Left ventricle myocardium superior (tissue), 1 donor: ENCODE data around the gene RNF25. TPM values are rescaled to one million over a fixed set of nuclear protein-coding genes. Genes with fewer than 3 reads are reported as not detected.
"Not testable (repeated sequence)": the region's sequence is repeated elsewhere in the genome, so short reads cannot be mapped to it uniquely, and the experiment has no call there.

ENCODE experiments used
- ATAC-seq: fragments of 200-7000 bp; cut with Tn5 transposase; one replicate; pipeline ENCODE4 v1.9.1; 2020; ENCODE audit warnings: mild to moderate bottlenecking, moderate library complexity
- DNase-seq: peaks from one replicate; pipeline ENCODE4 v3.0.0-alpha.2; 2020
- intact Hi-C: fragments of 100-400 bp; cut with micrococcal nuclease; formaldehyde crosslinking; loops from one replicate; pipeline ENCODE4 v1.11.0; 2022
- total RNA-seq: library from RNA; stranded (reverse); fragmentation: NEBNext Ultra II Directional; extraction: Animal tissue kit (Norgen Biotek cat#: 25700); gene quantifications from one replicate; pipeline ENCODE4 v1.2.1, GENCODE V29; 2021
- donor health status: DM: no; HTN: yes; CAD: no; lungs with severe emphysema.

The RNF25 gene
- total RNA-seq, 1 donor from 2014 or later: 12.4 TPM

GRCh38 chr2:218694405-218695145 lies 22.8 kb upstream of the RNF25 start:
- DNase-seq: no peak
- no peak for ATAC-seq
- intact Hi-C loops: no loop called here

- ATAC-seq (peak; percentile 48), DNase-seq (no peak)
- intact Hi-C loops: no loop called here
Measured at GRCh38 chr2:218691234-218691633, 19.4 kb upstream of the RNF25 start.

GRCh38 chr2:218687400-218688060 lies 15.7 kb upstream of the RNF25 start:
- intact Hi-C loops, DNase-seq: not testable (repeated sequence)
- peak; percentile 87 for ATAC-seq

- intact Hi-C loops: no loop called here
- no peak for ATAC-seq
- DNase-seq: no peak
Measured at GRCh38 chr2:218680061-218680460, 8.3 kb upstream of the RNF25 start.

- DNase-seq: no peak
- ATAC-seq: no peak
Measured at GRCh38 chr2:218679119-218679518, 7.3 kb upstream of the RNF25 start.

GRCh38 chr2:218671097-218671653 lies 627 bp downstream of the RNF25 start:
- intact Hi-C loops: no loop called here
- DNase-seq (no peak), ATAC-seq (no peak)

More at GRCh38 chr2:218679119-218679518, 7.3 kb upstream of the RNF25 start:
- intact Hi-C loops: no loop called here

GRCh38 chr2:218664653-218665052 lies 7.1 kb downstream of the RNF25 start:
- ATAC-seq (no peak), DNase-seq (no peak)
- intact Hi-C loops: no loop called here

- intact Hi-C loops: no loop called here
- no peak for DNase-seq
- no peak for ATAC-seq
Measured at GRCh38 chr2:218663901-218664300, 7.9 kb downstream of the RNF25 start.

GRCh38 chr2:218662827-218663226 lies 9.0 kb downstream of the RNF25 start:
- ATAC-seq: no peak
- intact Hi-C loops: no loop called here
- DNase-seq: no peak

GRCh38 chr2:218662377-218662776 lies 9.4 kb downstream of the RNF25 start:
- ATAC-seq (no peak), DNase-seq (no peak)
- intact Hi-C loops: no loop called here

- DNase-seq: no peak
- no peak for ATAC-seq
- intact Hi-C loops: no loop called here
Measured at GRCh38 chr2:218659988-218660358, 11.8 kb downstream of the RNF25 start.

- intact Hi-C loops: no loop called here
- peak; percentile 95 for DNase-seq
- ATAC-seq: peak; percentile 94
Measured at GRCh38 chr2:218659258-218659987, 12.4 kb downstream of the RNF25 start, which contains the start of the genes BCS1L and ZNF142. Gene BCS1L, plus strand, starts transcription at chr2:218659683. Its CDS starts 1,305 bp downstream, at chr2:218660988. Gene ZNF142, minus strand, starts transcription at chr2:218659623. Its CDS starts 3,194 bp downstream, at chr2:218656429.

- intact Hi-C loops: no loop called here
- no peak for DNase-seq
- ATAC-seq: no peak
Measured at GRCh38 chr2:218658671-218659257, 13.0 kb downstream of the RNF25 start.

GRCh38 chr2:218655751-218656150 lies 16.1 kb downstream of the RNF25 start:
- intact Hi-C loops: no loop called here
- peak; percentile 74 for ATAC-seq

GRCh38 chr2:218648787-218649100 lies 23.1 kb downstream of the RNF25 start:
- DNase-seq (no peak), ATAC-seq (peak; percentile 9)
- intact Hi-C loops: no loop called here

More at GRCh38 chr2:218655751-218656150, 16.1 kb downstream of the RNF25 start:
- peak; percentile 41 for DNase-seq

GRCh38 chr2:218648088-218648786 lies 23.6 kb downstream of the RNF25 start:
- DNase-seq (peak; percentile 47), ATAC-seq (peak; percentile 63)
- intact Hi-C loops: no loop called here

GRCh38 chr2:218645126-218645525 lies 26.7 kb downstream of the RNF25 start:
- intact Hi-C loops: no loop called here
- DNase-seq (no peak), ATAC-seq (no peak)

GRCh38 chr2:218644721-218645120 lies 27.1 kb downstream of the RNF25 start:
- intact Hi-C loops: no loop called here
- DNase-seq (no peak), ATAC-seq (no peak)
